Stimulated activated CD4-positive, alpha-beta T cell treated with anti-CD3 and anti-CD28 coated beads, TNF-alpha, amount 100 ng/mL, for 48 hours (primary cell): ENCODE results near the gene GSTA4.
"Not testable (repeated sequence)": the region's sequence is repeated elsewhere in the genome, so short reads cannot be mapped to it uniquely, and the experiment has no call there.

Experiments used
- DNase-seq, 3 donors: peaks; one replicate each; pipeline ENCODE4 v3.0.0-alpha.2; 2020; ENCODE audit warnings: low read depth in 3 of 3

Gene GSTA4

DNA sequence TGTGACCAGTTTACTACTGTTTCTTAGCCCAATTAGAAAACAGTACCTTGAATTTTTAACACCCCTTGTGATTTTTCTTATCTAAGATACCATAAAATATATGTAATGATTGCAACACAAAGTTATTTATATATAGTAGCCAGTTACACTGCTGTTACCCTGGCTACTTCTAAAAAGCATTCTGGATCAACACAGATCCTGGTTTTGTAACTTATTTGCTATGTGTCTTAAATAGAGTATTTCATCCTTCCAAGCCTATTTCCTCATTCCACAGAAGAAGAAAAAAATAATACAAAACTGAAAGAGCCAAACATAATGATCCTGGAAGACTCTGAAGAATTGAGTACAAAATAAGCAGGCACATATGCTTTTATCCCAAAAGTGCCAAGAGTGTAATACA lies 19.0 kb upstream of the GSTA4 start:
- DNase-seq = no peak

DNA sequence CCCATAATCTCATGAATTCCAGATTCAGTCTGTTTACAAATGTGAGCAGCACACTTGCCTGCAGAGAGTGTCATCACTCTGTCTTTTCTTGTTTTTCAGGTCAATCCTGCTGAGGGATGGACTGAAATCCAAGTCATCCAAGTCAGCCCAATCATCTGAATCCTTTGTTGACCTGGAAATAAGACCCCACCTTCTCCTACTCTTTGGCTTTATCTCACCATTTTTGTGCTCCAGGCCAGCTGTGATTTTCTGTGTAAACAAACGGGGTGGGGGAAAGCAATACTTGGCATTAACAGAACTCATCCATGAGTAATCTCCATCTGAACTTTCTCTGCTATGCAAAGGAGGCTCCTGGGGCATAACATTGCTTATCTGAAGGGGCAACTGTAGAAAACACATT lies 16.9 kb upstream of the GSTA4 start:
- DNase-seq = no peak

DNA sequence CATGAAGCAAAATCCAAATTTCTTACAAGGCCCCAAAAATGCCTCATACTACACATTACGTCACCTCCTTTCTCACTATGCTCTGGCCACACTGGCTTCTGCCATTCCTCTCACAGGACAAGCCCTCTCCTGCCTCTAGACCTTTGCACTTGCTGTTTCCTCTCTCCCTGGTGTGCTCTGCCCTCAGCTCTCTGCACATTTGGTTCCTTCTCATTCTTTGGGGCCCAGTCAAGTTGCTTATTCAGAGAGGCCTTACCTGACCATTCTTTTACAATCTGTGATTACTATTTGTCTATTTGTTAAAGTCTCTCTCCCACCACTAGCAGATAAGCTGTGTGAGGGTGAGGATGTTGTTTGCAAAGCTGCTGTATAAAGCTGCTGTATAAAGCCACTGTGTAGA lies 15.4 kb upstream of the GSTA4 start:
- DNase-seq = no peak

DNA sequence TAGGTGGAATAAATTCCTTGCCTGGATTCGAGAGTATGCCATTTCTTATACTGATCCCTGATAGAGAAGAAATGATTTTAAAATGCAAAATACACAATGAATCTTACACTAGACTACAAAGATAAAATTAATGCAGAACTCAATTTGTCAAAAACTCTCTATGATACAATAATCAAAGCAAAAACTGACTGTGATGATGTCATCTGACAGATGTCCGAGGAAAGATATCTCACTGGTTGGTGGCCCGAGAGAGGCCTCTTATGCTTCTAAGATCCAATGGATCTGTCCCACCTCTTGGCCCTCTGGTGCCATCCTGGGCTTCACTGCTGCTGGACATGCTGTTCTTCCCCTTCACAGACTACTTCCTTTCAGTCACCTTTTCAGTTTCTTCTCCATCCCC lies 14.4 kb upstream of the GSTA4 start:
- no peak for DNase-seq

DNA sequence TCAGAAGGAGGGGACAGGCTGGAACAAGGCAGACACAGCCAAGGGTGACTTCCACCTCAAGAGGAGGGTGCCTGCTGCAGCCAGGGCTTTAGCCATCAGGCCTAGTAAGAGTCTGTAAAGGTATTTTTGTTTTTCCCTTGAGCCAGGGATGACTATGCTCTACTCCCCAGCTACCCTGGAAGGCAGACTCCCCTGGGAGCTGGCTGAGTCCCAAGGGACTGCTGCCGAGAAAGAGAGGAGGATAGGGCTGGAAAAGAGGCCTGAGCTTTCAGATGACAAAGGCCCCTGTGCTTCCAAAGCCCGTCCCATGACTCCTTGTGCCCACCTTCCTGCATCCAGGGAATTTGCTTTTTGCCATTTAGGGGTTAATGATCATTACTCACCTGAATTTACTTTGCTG lies 14.0 kb upstream of the GSTA4 start:
- no peak for DNase-seq

DNA sequence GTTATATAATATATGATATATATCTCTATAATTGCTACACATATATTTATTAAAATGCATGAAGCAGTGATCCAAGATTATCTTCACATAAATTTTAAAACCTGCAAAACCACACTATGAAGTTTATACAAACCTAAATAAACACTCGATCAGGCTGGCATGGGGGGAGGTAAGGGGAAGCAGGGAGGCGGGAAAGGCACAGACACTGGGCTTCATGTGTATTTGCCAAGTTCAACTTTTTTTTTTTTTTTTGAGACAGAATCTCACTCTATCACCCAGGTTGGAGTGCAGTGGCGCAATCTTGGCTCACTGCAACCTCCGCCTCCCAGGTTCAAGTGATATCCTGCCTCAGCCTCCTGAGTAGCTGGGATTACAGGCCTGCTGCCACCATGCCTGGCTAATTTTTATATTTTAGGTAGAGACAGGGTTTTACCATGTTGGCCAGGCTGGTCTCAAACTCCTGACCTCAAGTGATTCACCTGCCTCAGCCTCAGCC lies 13.2 kb upstream of the GSTA4 start:
- DNase-seq = not testable (repeated sequence)

DNA sequence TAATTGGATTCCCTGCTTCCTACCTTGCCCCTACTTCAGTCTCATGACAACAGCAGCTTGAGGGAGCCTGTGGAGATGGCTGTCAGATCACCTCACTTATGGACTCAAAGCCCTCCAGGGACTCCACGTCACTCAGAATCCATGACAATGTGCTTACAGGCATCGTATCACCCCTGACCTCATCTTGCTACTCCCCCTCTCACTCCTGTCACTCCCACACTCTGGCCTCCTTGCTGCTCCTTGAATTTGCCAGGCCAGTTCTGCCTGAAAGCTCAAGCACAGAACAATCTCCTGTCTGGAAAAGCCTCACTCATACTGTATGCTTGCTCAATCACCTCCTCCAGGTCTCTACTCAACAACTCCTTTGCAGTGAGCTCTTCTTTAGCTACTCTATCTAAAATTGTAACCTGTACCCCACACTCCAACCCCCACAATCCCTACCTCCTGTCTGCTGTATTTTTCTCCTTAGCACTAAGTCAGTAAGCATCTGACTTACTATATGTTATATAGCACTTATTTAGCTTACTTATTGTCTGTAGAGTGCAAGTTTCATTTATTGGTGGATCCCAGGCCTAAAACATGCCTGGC lies 10.7 kb upstream of the GSTA4 start:
- DNase-seq = no peak

DNA sequence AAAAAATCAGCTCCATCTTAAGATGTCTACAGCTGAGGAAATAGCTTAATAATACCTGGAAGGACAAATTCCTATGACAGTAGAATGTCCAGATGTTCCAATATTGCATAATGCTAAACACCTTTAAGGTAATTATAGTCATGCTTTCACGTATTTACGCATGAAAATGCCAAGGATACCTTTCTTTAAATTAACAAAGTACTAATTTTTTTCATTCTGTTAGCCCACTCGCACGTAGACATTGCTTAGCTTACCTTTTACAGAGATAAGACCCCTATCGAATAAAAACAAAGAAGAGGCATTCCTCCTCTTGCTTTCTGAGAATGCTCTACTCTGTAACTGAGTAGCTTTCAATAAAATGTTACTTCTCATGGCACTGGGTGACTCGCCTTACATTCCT lies 4.4 kb upstream of the GSTA4 start:
- DNase-seq = no peak

DNA sequence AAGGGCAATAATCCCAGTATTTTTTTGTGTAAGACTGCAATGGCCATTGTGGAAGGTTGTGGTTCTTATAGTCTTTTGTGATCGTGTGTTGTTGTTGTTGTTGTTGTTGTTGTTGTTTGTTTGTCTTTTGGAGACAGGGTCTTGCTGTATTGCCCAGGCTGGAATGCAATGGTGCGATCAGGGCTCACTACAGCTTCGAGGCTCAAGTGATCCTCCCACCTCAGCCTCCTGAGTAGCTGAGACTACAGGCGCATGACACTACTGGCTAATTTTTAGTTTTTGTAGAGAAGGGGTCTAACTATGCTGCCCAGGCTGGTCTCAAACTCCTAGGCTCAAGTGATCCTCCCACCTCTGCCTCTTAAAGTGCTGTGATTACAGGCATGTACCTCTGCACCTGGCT lies 3.5 kb upstream of the GSTA4 start:
- no peak for DNase-seq

DNA sequence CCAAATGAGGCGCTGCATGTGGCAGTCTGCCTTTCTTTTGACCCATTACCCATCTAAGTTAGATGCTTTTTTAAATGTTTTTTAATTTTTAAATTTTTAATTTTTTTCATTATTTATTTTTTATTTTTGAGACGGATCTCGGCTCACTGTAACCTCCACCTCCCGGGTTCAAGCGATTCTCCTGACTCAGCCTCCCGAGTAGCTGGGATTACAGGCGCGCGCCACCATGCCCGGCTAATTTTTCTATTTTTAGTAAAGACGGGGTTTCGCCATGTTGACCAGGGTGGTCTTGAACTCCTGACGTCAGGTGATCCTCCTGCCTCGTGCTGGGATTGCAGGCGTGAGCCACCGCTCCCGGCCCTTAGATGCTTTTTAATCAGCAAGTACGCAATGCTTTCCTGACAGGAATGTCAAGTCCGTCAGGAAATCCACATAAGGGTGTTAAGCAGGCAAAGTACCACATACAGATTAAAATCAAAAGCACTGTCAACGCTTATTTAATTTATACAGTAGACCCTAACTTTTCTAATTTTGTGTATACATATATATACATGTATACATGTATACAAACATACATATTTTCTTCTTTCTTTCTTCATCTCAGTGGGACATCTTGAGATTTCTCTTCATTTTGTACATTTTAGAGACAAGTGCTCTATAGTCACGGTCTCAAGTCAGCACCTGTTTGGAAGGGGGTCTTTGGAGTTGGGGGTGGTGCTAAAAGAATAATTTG lies 995 bp upstream of the GSTA4 start:
- DNase-seq = no peak

DNA sequence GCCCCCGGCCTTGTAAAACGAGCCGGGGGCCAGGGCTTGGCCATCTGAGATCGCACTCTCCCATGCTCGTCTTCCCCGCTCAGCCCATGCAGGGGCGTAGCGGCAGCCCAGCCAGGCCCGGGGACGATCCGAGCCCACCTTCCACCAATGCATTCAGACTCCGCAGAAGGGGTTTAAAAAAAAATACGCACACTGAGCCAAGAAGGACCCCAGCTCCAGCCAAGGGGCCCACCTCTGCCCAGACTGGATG lies 320 bp downstream of the GSTA4 start:
- DNase-seq = peak in 1 of 3 donors; percentile 3

DNA sequence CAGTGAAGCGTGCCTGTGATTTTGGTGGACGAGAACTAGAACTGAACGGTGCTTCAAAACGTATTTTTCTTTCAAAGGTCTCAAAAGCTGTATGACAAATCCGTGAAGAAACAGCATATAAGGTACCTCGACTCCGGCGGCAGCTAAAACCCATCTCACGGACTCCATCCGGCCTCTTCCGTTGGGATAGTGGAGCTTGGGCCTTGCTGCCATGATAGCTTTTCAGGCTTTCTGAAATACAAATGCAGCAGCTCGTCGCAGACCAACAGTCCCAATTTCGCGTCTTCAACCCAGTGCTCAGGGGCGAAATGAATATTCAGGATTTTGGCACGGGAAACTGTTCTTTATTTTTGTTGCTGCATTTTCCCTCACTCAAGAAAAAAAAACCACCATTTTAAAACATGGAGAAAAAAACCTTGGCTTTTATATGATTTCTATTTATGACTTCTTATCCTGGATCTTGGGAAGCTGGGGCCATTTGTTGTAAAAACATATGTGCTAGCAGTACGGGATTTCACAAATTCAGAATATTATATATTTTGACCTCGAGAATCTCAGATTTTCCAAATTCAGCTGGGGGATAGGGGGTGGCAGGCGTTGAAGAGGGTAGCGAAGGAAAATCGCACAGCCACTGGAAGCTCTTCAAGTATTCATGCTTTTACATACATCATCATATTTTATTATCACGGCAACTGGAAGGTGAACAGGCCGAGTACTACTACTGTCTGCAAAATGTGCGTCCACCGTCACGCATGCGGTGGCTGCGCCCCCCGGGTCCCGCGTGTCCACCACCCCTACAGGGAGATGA lies 849 bp downstream of the GSTA4 start:
- no peak for DNase-seq

DNA sequence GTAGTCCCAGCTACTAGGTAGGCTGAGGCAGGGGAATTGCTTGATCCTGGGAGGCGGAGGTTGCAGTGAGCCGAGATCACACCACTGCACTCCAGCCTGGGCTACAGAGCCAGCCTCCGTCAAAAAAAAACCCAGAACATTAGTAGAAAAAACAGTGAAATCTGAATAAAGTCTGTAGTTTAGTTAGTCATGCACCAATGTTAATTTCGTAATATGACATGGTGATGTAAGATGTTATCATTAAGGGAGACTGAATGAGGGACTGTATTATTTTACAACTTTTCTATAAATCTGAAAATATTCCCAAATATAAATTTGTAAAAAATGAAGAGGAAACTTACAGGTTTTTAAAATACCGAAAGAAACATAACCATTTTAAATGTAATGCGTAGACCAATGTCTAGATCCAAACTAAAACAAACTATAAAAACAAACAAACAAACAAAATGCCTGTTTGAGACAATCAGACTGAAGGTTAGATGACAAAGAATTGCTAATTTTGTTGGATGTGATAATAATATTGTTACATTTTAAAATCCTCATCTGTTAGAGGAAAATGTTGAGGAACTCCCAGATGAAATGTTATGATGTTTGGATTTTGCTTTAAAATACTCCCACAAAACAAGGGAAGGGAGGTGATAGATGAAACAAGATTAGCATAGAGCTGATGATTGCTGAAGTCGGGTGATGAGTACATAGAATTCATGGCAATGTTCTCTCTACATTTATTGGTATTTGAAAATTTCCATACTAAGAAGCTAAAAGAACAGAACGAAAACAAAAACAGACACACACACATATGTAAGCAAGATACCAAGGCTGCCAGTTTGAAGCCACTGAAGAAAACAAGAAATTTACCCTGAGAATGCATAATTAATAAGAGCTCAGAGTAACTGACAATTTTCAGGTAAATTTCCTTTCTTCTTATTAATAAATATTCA lies 1.8 kb downstream of the GSTA4 start:
- no peak for DNase-seq

DNA sequence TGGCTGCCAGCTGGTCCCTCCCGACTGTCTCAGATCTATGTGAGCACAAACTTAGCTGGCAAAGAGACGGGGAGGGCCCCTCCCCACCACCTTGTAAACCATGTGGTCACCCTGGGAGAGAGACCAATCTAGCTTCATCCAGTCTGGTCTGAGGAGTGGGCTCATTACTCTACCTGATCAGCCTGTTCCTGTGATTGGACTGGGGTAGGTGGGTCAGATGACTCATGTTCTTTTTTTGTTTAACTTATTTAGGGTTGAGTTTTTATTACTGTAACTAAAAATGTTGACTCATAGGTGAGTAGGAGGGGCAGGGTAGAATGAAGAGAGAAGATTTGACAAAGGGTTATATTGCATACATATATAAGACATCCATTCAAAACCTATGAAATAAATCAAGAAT lies 4.7 kb downstream of the GSTA4 start:
- no peak for DNase-seq

DNA sequence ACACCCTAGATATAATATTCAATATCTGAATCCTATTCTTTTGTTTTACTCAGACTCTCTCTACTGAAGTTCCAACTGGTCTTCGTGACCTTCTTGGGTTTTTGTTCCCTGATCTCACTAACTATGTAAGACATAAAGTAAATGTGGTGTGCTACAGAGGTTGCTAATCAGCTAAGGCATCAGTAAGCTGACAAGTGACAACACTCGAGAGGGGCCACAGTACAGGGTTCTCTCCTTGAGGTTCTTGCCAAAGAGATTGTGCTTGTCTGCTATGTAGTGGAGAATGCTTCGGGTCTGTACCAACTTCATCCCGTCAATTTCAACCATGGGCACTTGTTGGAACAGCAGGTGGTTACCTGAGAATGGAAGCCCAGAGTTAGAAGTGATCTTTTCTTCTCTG lies 9.9 kb downstream of the GSTA4 start:
- DNase-seq = no peak

DNA sequence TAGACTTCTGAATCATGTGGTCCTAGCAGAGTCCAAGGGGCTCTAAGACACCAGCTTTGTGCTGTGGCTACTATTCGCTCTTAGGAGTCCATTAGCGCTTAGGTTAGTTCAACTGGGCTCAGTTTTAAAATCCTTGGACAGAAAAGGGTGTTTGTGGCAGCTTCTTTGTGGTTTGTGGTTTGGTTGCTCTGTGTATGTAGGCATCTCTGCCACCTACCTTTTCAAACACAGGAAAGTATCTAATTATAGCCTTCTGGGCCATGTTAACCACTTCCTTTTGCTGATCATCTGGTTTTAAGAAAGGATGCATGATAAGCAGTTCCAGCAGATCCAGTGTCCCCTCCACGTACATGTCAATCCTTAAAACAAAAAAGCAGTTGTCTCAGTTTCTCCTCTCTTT lies 10.8 kb downstream of the GSTA4 start:
- peak in 1 of 3 donors; percentile 3 for DNase-seq

DNA sequence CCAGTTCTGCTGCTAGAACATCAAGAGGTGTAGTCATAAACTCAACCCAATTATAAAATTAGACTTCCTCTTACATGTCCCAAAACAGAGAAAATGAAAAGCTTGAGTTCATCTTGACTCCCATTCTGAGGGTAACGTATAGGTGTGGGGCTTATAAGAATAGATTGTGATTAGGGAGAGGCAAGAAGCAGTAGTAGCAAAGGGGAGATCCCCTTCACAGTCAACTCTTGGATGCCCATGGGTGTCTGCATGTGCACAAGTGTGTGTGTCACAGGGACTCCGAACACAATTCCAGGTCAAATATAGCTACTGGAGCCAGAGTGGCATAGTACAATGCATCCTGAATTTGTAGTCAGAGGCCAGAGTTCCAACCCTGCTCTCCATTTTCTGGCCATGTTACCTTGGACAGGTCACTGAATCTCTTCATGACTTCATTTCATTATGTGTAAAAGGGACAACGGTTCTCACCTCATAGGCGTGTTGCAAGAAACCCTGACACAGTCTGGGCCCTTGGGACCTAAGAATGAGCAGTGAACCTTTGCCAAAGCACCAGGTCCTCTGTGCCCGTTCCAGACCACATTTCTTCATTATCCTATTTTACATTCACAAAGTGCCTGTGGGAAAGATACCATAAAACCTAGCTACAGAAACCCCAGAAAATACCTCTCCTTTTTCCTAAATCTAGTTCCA lies 11.8 kb downstream of the GSTA4 start:
- no peak for DNase-seq

DNA sequence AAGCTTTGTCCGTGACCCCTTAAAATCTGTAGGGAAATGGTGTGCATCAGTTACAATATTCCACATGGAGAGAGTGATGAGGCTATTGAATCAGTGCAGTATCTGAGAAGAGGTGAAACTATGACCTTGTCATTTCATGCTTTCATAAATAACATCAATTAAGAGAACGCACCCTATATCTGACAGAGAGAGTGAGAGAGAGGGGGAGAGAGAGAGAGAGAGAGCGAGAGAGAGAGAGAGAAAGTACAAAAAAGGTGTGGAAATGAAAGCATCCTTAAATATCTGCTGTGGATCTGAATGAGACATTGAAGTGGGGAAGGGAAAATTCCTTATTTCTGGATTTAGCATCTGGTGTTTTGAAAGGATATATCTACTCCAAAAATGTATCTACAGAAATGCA lies 12.4 kb downstream of the GSTA4 start:
- no peak for DNase-seq

DNA sequence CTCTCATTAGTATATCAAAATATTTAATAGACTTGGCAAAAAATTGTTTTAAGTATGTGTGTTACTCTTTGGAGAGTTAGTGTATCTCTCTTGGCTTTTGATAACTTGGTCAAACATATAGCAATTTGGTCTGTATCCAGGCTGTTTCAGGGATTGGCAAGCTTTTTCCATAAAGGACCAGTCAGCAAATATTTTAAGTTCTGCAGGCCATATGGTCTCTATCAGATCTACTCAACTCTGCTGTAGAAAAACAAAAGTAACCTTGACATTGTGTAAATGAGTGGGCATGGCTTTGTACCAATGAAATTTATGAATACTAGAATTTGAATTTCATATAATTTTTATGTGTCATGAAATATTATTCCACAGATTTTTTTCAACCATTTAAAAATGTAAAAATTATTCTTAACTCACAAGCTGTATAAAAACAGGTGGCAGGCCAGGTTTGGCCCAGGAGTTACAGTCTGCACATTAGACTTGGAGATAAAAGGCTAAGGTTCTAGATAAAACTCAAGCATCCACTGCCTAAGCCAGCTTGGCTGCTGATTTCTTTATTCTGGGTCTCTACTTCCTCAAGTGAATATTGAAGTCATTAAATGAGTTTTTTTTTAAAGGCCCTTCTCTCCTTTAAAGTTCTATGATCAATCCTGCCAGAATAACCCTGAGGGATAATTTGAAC lies 13.7 kb downstream of the GSTA4 start:
- DNase-seq = no peak

DNA sequence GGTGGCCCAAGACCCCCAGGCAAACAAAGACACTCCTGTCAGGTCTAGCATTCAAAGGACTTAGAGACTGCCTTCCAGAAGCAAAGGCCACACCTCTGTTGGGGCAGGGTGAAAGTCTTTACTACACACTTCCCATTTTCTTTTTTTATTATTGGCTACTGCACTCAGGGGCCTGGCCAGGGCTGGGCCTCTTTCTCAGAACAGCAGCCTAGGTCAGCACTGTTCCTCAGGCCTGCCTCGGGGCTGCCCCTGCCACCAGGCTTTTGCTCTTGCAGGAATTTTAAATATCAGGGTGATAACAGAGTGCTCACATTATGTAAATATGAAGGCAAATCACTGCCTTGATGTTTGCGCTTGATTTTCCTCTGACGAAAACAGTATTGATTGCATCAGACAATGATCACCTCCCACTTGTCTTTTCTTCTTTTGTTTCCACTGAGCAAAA lies 18.5 kb downstream of the GSTA4 start:
- DNase-seq = no peak

DNA sequence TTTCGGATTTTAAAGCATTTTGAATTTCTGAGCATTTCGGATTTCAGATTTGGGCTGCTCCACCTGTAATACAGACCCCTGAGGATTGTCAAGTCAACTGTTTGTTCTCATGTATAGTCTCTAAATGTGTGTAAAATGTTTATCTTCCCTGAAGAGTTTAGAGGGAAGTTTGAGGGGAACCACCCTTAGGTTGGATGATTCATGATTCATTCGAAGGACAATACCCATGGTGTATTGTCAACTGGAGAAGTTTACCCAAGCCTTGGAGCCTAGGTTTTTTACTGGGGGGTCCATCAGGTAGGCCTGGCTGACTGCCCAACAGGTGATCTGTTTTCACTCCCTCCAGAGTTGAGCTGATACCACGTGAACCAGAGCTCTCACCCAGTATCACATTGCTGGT lies 18.9 kb downstream of the GSTA4 start:
- DNase-seq = no peak
